DND-41 (cell line): ENCODE results near the gene ZNF211.

Source experiments
- ATAC-seq: fragments of 200-7000 bp; cut with Tn5 transposase; 3 replicates; pipeline ENCODE4 v1.9.1; 2021; ENCODE audit warnings: low read depth; ENCODE audit not compliant: insufficient read depth
- DNase-seq: peaks from one replicate; pipeline ENCODE4 v3.0.0-alpha.2; 2020
- H2AFZ ChIP-seq: 2 replicates; pipeline ENCODE4 v1.6.0; 2012; ENCODE audit warnings: low read depth, low read length
- H3K27ac ChIP-seq: 2 replicates; pipeline ENCODE4 v1.5.1; 2012; ENCODE audit warnings: low read length, inconsistent platforms
- H3K27me3 ChIP-seq: fragments of 200-600 bp; sonication (generic); 2 replicates; pipeline ENCODE4 v1.6.0; 2012; ENCODE audit warnings: low read length, mild to moderate bottlenecking, inconsistent platforms; ENCODE audit not compliant: insufficient read depth, poor library complexity
- H3K36me3 ChIP-seq: 2 replicates; pipeline ENCODE4 v1.5.1; 2012; ENCODE audit warnings: low read length, inconsistent platforms; ENCODE audit not compliant: insufficient read depth
- H3K4me1 ChIP-seq: 2 replicates; pipeline ENCODE4 v1.5.1; 2012; ENCODE audit warnings: mild to moderate bottlenecking, low read length; ENCODE audit not compliant: insufficient read depth
- H3K4me2 ChIP-seq: 2 replicates; pipeline ENCODE4 v1.6.0; 2012; ENCODE audit warnings: mild to moderate bottlenecking, moderate library complexity, low read length, inconsistent platforms; ENCODE audit not compliant: insufficient read depth
- H3K4me3 ChIP-seq, 2 experiments: fragments of 200-600 bp in 1 of 2; shearing (Covaris generic) in 1 of 2; 2 replicates each; pipeline ENCODE4 v1.5.1; 2012 to 2016; ENCODE audit warnings: inconsistent platforms in 2 of 2, low read length in 2 of 2, mild to moderate bottlenecking in 2 of 2, low read depth in 1 of 2, moderate library complexity in 1 of 2
- H3K79me2 ChIP-seq: 2 replicates; pipeline ENCODE4 v1.6.0; 2012; ENCODE audit warnings: low read length, inconsistent platforms; ENCODE audit not compliant: insufficient read depth
- H3K9ac ChIP-seq: 2 replicates; pipeline ENCODE4 v1.6.0; 2012; ENCODE audit warnings: low read depth, mild to moderate bottlenecking, inconsistent platforms, low read length, moderate library complexity
- H3K9me3 ChIP-seq: 2 replicates; pipeline ENCODE4 v1.5.1; 2012; ENCODE audit warnings: low read length, moderate library complexity, mild to moderate bottlenecking, inconsistent platforms; ENCODE audit not compliant: insufficient read depth, severe bottlenecking
- H4K20me1 ChIP-seq: 2 replicates; pipeline ENCODE4 v1.6.0; 2012; ENCODE audit warnings: low read length; ENCODE audit not compliant: insufficient read depth
- CTCF ChIP-seq: IDR thresholded peaks from 2 replicates; pipeline ENCODE4 v1.5.1; 2012; ENCODE audit warnings: borderline replicate concordance, low read length, moderate library complexity, mild to moderate bottlenecking; ENCODE audit not compliant: poor library complexity, severe bottlenecking; ENCODE audit errors: extremely low read depth
- EZH2 ChIP-seq: IDR thresholded peaks from 3 replicates; pipeline ENCODE4 v1.6.1; 2012; ENCODE audit warnings: borderline replicate concordance, low read depth, mild to moderate bottlenecking, moderate library complexity, low read length, inconsistent platforms; ENCODE audit not compliant: severe bottlenecking

ZNF211 gene

GRCh38 chr19:57637379-57637778, 4.4 kb downstream of the ZNF211 start:
- no peak overlapping the region for H3K4me3 ChIP-seq
- H3K9me3 ChIP-seq, result peaks cover 55% of the 10 kb centered on the region
- no peak overlapping the region for H3K4me2 ChIP-seq
- peaks cover 24% of the 10 kb centered on the region for H3K79me2 ChIP-seq
- no peaks in the 10 kb centered on the region for H3K27me3 ChIP-seq
- no peak overlapping the region for H3K27ac ChIP-seq
- H4K20me1 ChIP-seq, result no peaks in the 10 kb centered on the region
- H3K36me3 ChIP-seq, result peaks cover 83% of the 10 kb centered on the region
- TF ChIP-seq EZH2 (no peak), CTCF (no peak)
- H2AFZ ChIP-seq, result no peak overlapping the region
- ATAC-seq (no peak), DNase-seq (no peak)
- H3K9ac ChIP-seq, result no peak overlapping the region
- peaks cover 21% of the 10 kb centered on the region for H3K4me1 ChIP-seq

- no peak overlapping the region for H3K9ac ChIP-seq
- peaks cover 5% of the 10 kb centered on the region; the same call in 1 of the 2 replicates for H3K4me1 ChIP-seq
- H3K4me2 ChIP-seq, result no peak overlapping the region
- no peak for ATAC-seq
- no peak for DNase-seq
- peaks cover 53% of the 10 kb centered on the region for H3K9me3 ChIP-seq
- H3K79me2 ChIP-seq, result 0 out of 2 replicates have a peak, but pooled peaks cover 6% of the 10 kb centered on the region
- H3K27me3 ChIP-seq, result no peaks in the 10 kb centered on the region
- no peak overlapping the region for H2AFZ ChIP-seq
- H3K27ac ChIP-seq, result no peak overlapping the region
- TF ChIP-seq EZH2 (no peak), CTCF (no peak)
- no peaks in the 10 kb centered on the region for H4K20me1 ChIP-seq
- no peak overlapping the region for H3K4me3 ChIP-seq
- peaks cover 67% of the 10 kb centered on the region for H3K36me3 ChIP-seq
Observed at GRCh38 chr19:57641715-57642234, 8.8 kb downstream of the ZNF211 start.

- Histone ChIP-seq H3K27ac (no peak overlapping the region), H3K9me3 (peaks cover 46% of the 10 kb centered on the region), H2AFZ (no peak overlapping the region), H3K4me2 (no peak overlapping the region), H3K79me2 (0 out of 2 replicates have a peak, but pooled peaks cover 3% of the 10 kb centered on the region), H3K27me3 (no peaks in the 10 kb centered on the region), H4K20me1 (no peaks in the 10 kb centered on the region), H3K4me3 (no peak overlapping the region), H3K4me1 (peaks cover 5% of the 10 kb centered on the region; the same call in 1 of the 2 replicates), H3K36me3 (peaks cover 59% of the 10 kb centered on the region), H3K9ac (no peak overlapping the region)
- no peak for DNase-seq
- no peak for ATAC-seq
- TF ChIP-seq CTCF (no peak), EZH2 (no peak)
Observed at GRCh38 chr19:57642396-57643046, 9.6 kb downstream of the ZNF211 start.
